HepG2 (cell line): Measurements from ENCODE around the gene HAO2. TPM values are rescaled to one million over a fixed set of nuclear protein-coding genes. Genes with fewer than 3 reads are reported as not detected.

Source experiments
- ATAC-seq: fragments of 200-7000 bp; cut with Tn5 transposase; 3 replicates; pipeline ENCODE4 v1.9.1; 2020; ENCODE audit warnings: mild to moderate bottlenecking, moderate library complexity
- BruUV-seq: library from RNA; stranded (reverse); fragments of 400-500 nt; replicated peaks from 2 replicates; lab custom pipeline; 2021; lab: Mats Ljungman, UMichigan
- CTCF ChIA-PET: fragments of 300-600 bp; formaldehyde crosslinking; extraction: SDS; loops from one replicate; lab custom pipeline; 2021; ENCODE audit warnings: low total read pairs, inconsistent platforms, low intra/inter-chr PET ratio; lab: Yijun Ruan, JAX
- POLR2A ChIA-PET: fragments of 350-600 bp; sonication (Branson Sonifier 250); formaldehyde crosslinking; loops from one replicate; lab custom pipeline; 2020; ENCODE audit warnings: antibody characterized with exemption, inconsistent platforms; lab: Yijun Ruan, JAX
- DNase-seq: peaks from one replicate; pipeline ENCODE4 v3.0.0-alpha.2; 2015; ENCODE audit warnings: low spot score
- FAIRE-seq: peaks from 3 replicates; lab custom pipeline; 2011; peaks lifted over from hg19 to GRCh38; lab: Jason Lieb, UNC
- H2AFZ ChIP-seq: one replicate; pipeline ENCODE4 v1.6.1; 2011; ENCODE audit warnings: low read length, inconsistent platforms
- H3K27ac ChIP-seq: fragments of 300-600 bp; 3 replicates; pipeline ENCODE4 v1.8.0; 2011; ENCODE audit warnings: mixed run types, mild to moderate bottlenecking, mixed read lengths, low read length, inconsistent platforms; ENCODE audit not compliant: insufficient read depth; ENCODE audit errors: extremely low read length
- H3K27me3 ChIP-seq, 2 experiments: fragments of 200-600 bp in 1 of 2; 2 replicates in 1 of 2; 3 replicates in 1 of 2; pipeline versions ENCODE4 v1.6.0 to v1.8.0; 2011; ENCODE audit warnings: low read length in 2 of 2, mild to moderate bottlenecking in 2 of 2, moderate library complexity in 2 of 2, inconsistent platforms in 1 of 2; ENCODE audit not compliant: insufficient read depth in 2 of 2, control insufficient read depth in 1 of 2
- H3K36me3 ChIP-seq, 2 experiments: fragments of 200-600 bp in 1 of 2; replicated peaks in 1 of 2; 2 replicates in 1 of 2; 3 replicates in 1 of 2; pipeline versions ENCODE4 v1.5.1 to v1.8.0; 2011; ENCODE audit warnings: low read length in 2 of 2, inconsistent platforms in 1 of 2; ENCODE audit not compliant: insufficient read depth in 2 of 2, control insufficient read depth in 1 of 2
- H3K4me1 ChIP-seq: 2 replicates; pipeline ENCODE4 v1.5.1; 2012; ENCODE audit warnings: low read length, inconsistent platforms; ENCODE audit not compliant: insufficient read depth
- H3K4me2 ChIP-seq: 2 replicates; pipeline ENCODE4 v1.6.0; 2011; ENCODE audit warnings: low read depth, low read length, inconsistent platforms
- H3K4me3 ChIP-seq, 3 experiments: fragments of 200-600 bp in 1 of 3; sonication (generic), shearing (Covaris generic) in 1 of 3; replicated peaks in 1 of 3; 2 replicates each; pipeline ENCODE4 v1.5.1; 2011 to 2016; ENCODE audit warnings: low read length in 3 of 3, inconsistent platforms in 2 of 3, low read depth in 2 of 3, mild to moderate bottlenecking in 2 of 3, control low read depth in 1 of 3, mixed read lengths in 1 of 3; ENCODE audit not compliant: insufficient read depth in 1 of 3
- H3K79me2 ChIP-seq: one replicate; pipeline ENCODE4 v1.6.1; 2011; ENCODE audit warnings: low read length, inconsistent platforms; ENCODE audit not compliant: insufficient read depth
- H3K9ac ChIP-seq: 2 replicates; pipeline ENCODE4 v1.6.0; 2011; ENCODE audit warnings: mild to moderate bottlenecking, low read depth, low read length, inconsistent platforms; ENCODE audit not compliant: insufficient read depth
- H3K9me3 ChIP-seq: 2 replicates; pipeline ENCODE4 v1.5.1; 2012; ENCODE audit warnings: mild to moderate bottlenecking, low read length
- H4K20me1 ChIP-seq: 2 replicates; pipeline ENCODE4 v1.6.0; 2011; ENCODE audit warnings: inconsistent platforms, mild to moderate bottlenecking, low read length, moderate library complexity; ENCODE audit not compliant: insufficient read depth
- CREB1 ChIP-seq, 2 experiments: fragments of 450-650 bp in 1 of 2; IDR thresholded peaks; 2 replicates each; pipeline ENCODE4 v1.6.1; 2016 to 2017; ENCODE audit warnings: control low read depth in 1 of 2, mild to moderate bottlenecking in 1 of 2, missing compliant biosample characterization in 1 of 2, missing genetic modification characterization in 1 of 2
- PAX8 ChIP-seq: sonication (generic); formaldehyde crosslinking; IDR thresholded peaks from 2 replicates; pipeline ENCODE4 v1.8.0; 2022; ENCODE audit warnings: mild to moderate bottlenecking, missing genetic modification reagents, borderline replicate concordance
- PRDM10 ChIP-seq: sonication (generic); formaldehyde crosslinking; IDR thresholded peaks from 2 replicates; pipeline ENCODE4 v1.4.0; 2020; ENCODE audit warnings: low read depth, missing genetic modification reagents
- TAF1 ChIP-seq: sonication (generic); formaldehyde crosslinking; IDR thresholded peaks from 2 replicates; pipeline ENCODE4 v1.4.0; 2020; ENCODE audit warnings: missing genetic modification reagents
- THRA ChIP-seq: sonication (generic); formaldehyde crosslinking; IDR thresholded peaks from 2 replicates; pipeline ENCODE4 v1.4.0; 2020; ENCODE audit warnings: missing genetic modification reagents, borderline replicate concordance
- ZBTB49 ChIP-seq: sonication (generic); formaldehyde crosslinking; IDR thresholded peaks from 2 replicates; pipeline ENCODE4 v1.4.0; 2020; ENCODE audit warnings: missing genetic modification reagents, borderline replicate concordance
- ZGPAT ChIP-seq: IDR thresholded peaks from 2 replicates; pipeline ENCODE4 v1.6.1; 2016; ENCODE audit warnings: mild to moderate bottlenecking
- ZNF552 ChIP-seq: sonication (generic); formaldehyde crosslinking; IDR thresholded peaks from 2 replicates; pipeline ENCODE4 v1.9.0; 2022; ENCODE audit warnings: missing genetic modification reagents, mild to moderate bottlenecking, borderline replicate concordance
- ZNF746 ChIP-seq: sonication (generic); formaldehyde crosslinking; IDR thresholded peaks from 2 replicates; pipeline ENCODE4 v1.8.0; 2022; ENCODE audit warnings: mild to moderate bottlenecking, missing genetic modification reagents
- WGBS: methylation state at CpG from one replicate; pipeline ENCODE4 v1.1.6; 2017; ENCODE audit warnings: low lambda C conversion rate; 5-methylcytosine and 5-hydroxymethylcytosine counted together
- in situ Hi-C: cut with HindIII; loops from 2 replicates; pipeline ENCODE4 v1.10.0; 2017; ENCODE audit warnings: low pct_unique_long_range_greater_than_20kb; ENCODE audit not compliant: extremely low pct_ligation_motif_present
- intact Hi-C: fragments of 100-400 bp; cut with micrococcal nuclease; formaldehyde crosslinking; loops from one replicate; pipeline ENCODE4 v1.10.0; 2022; ENCODE audit not compliant: unreplicated experiment
- polyA plus RNA-seq, 8 experiments: library from polyadenylated mRNA; depleted of rRNA in 3 of 8; stranded (reverse) in 7 of 8; unstranded in 1 of 8; fragments of >200 nt; fragmentation: Illumina TruSeq in 4 of 8; extraction: Trizol in 4 of 8; gene quantifications; 2 replicates each; pipeline versions ENCODE4 v1.2.1 to v1.2.3, GENCODE V29; 2011 to 2016; ENCODE audit warnings: low read depth in 4 of 8, missing spikeins in 1 of 8, mixed read lengths in 1 of 8; ENCODE audit not compliant: insufficient read depth in 1 of 8
- total RNA-seq, 5 experiments: library from RNA; depleted of rRNA; stranded (reverse); fragments of >200 nt; fragmentation: Illumina TruSeq; extraction: Trizol; gene quantifications; 2 replicates each; pipeline ENCODE4 v1.2.3, GENCODE V29; 2016; ENCODE audit warnings: low read depth in 1 of 5

Gene HAO2
- total and polyA plus RNA-seq, 2 of the 13 experiments (the other 11 are each of a cell fraction or from before 2014, with no cell fraction given), result 0.05 to 0.09 TPM

- in situ Hi-C loops (no loop called here), intact Hi-C loops (no loop called here)
- Histone ChIP-seq H3K9me3 (no peaks in the 10 kb centered on the region), H2AFZ (no peak overlapping the region), H3K4me3 (no peak overlapping the region), H3K4me1 (peaks cover 20% of the 10 kb centered on the region), H3K79me2 (no peaks in the 10 kb centered on the region), H3K27me3 (no peaks in the 10 kb centered on the region), H3K4me2 (no peak overlapping the region), H4K20me1 (no peaks in the 10 kb centered on the region), H3K36me3 (no peaks in the 10 kb centered on the region), H3K9ac (no peak overlapping the region), H3K27ac (no peak overlapping the region)
- ATAC-seq, result no peak
- FAIRE-seq, result no peak
- TF ChIP-seq ZNF552, result no peak
- no TSS peak for BruUV-seq
- ChIA-PET CTCF (no interaction called here), POLR2A (no interaction called here)
- DNase-seq, result no peak
- 83% methylated on average over 3 of the region's 4 CpGs for WGBS
Measured at GRCh38 chr1:119384591-119384990, 16.0 kb downstream of the HAO2 start.

GRCh38 chr1:119385650-119386049 lies 17.1 kb downstream of the HAO2 start:
- ATAC-seq, result no peak
- TF ChIP-seq ZBTB49 (no peak), THRA (CRISPR knock-in tag) (no peak), PAX8 (no peak), PRDM10 (CRISPR knock-in tag) (no peak), ZGPAT (no peak), CREB1 (IDR thresholded peaks at IDR 0.05) (no peak), CREB1 (CRISPR knock-in tag; IDR thresholded peaks at IDR 0.05) (no peak), ZNF746 (no peak), TAF1 (CRISPR knock-in tag) (no peak)

More at GRCh38 chr1:119385650-119386049, 17.1 kb downstream of the HAO2 start:
- Histone ChIP-seq H3K9me3 (no peaks in the 10 kb centered on the region), H3K27ac (no peak overlapping the region), H3K4me2 (no peak overlapping the region), H3K9ac (no peak overlapping the region), H3K79me2 (no peaks in the 10 kb centered on the region), H4K20me1 (no peaks in the 10 kb centered on the region), H3K4me3 (no peak overlapping the region), H2AFZ (no peak overlapping the region), H3K36me3 (no peaks in the 10 kb centered on the region), H3K4me1 (peaks cover 10% of the 10 kb centered on the region), H3K27me3 (no peaks in the 10 kb centered on the region)
- FAIRE-seq (no peak), DNase-seq (no peak)
- intact Hi-C loops, result no loop called here
- ChIA-PET CTCF (no interaction called here), POLR2A (no interaction called here)
- in situ Hi-C loops, result no loop called here
- 55% methylated on average over 1 of the region's 1 CpG for WGBS
- no TSS peak for BruUV-seq
